Trophoblast cell (in vitro differentiated cells and primary cell): ENCODE results near the gene ZNF322. TPM values are rescaled to one million over a fixed set of nuclear protein-coding genes. Genes with fewer than 3 reads are reported as not detected.
"Not testable (repeated sequence)": the region's sequence is repeated elsewhere in the genome, so short reads cannot be mapped to it uniquely, and the experiment has no call there.

Experiments
- DNase-seq, 2 donors: peaks; one replicate each; pipeline ENCODE4 v3.0.0-alpha.2; 2016
- H2AFZ ChIP-seq: 2 replicates; pipeline ENCODE4 v1.6.1; 2013; ENCODE audit warnings: low read length, moderate library complexity, mild to moderate bottlenecking; ENCODE audit not compliant: insufficient read depth, poor library complexity
- H2AK5ac ChIP-seq: 2 replicates; pipeline ENCODE4 v1.6.1; 2013; ENCODE audit warnings: mild to moderate bottlenecking, low read length
- H2BK120ac ChIP-seq: 2 replicates; pipeline ENCODE4 v1.6.1; 2013; ENCODE audit warnings: low read length, mild to moderate bottlenecking, moderate library complexity; ENCODE audit not compliant: insufficient read depth, poor library complexity
- H2BK12ac ChIP-seq: 2 replicates; pipeline ENCODE4 v1.6.1; 2013; ENCODE audit warnings: mild to moderate bottlenecking, low read length, moderate library complexity
- H2BK5ac ChIP-seq: 2 replicates; pipeline ENCODE4 v1.6.1; 2013; ENCODE audit warnings: low read length, low read depth, moderate library complexity, mild to moderate bottlenecking; ENCODE audit not compliant: poor library complexity
- H3K14ac ChIP-seq: 2 replicates; pipeline ENCODE4 v1.6.1; 2013; ENCODE audit warnings: mild to moderate bottlenecking, low read length
- H3K18ac ChIP-seq: 2 replicates; pipeline ENCODE4 v1.6.1; 2013; ENCODE audit warnings: mild to moderate bottlenecking, low read length
- H3K23ac ChIP-seq: 2 replicates; pipeline ENCODE4 v1.6.1; 2013; ENCODE audit warnings: low read length
- H3K27ac ChIP-seq: 2 replicates; pipeline ENCODE4 v1.5.1; 2013; ENCODE audit warnings: low read depth, mild to moderate bottlenecking, inconsistent platforms, low read length, moderate library complexity
- H3K27me3 ChIP-seq: 2 replicates; pipeline ENCODE4 v1.6.1; 2013; ENCODE audit warnings: inconsistent platforms, mild to moderate bottlenecking, low read length, moderate library complexity; ENCODE audit not compliant: insufficient read depth
- H3K36me3 ChIP-seq, 2 experiments: 1 replicate in 1 of 2; 2 replicates in 1 of 2; pipeline ENCODE4 v1.6.1; 2013; ENCODE audit warnings: low read length in 2 of 2, mild to moderate bottlenecking in 2 of 2, moderate library complexity in 1 of 2; ENCODE audit not compliant: insufficient read depth in 2 of 2, control insufficient read depth in 1 of 2
- H3K4ac ChIP-seq: 2 replicates; pipeline ENCODE4 v1.6.1; 2013; ENCODE audit warnings: low read depth, mild to moderate bottlenecking, low read length, moderate library complexity
- H3K4me1 ChIP-seq, 2 experiments: 1 replicate in 1 of 2; 2 replicates in 1 of 2; pipeline ENCODE4 v1.6.1; 2013; ENCODE audit warnings: low read length in 2 of 2, mild to moderate bottlenecking in 2 of 2, moderate library complexity in 1 of 2; ENCODE audit not compliant: insufficient read depth in 2 of 2, control insufficient read depth in 1 of 2
- H3K4me2 ChIP-seq: 2 replicates; pipeline ENCODE4 v1.6.1; 2013; ENCODE audit warnings: inconsistent platforms, mild to moderate bottlenecking, low read length, moderate library complexity
- H3K4me3 ChIP-seq: 2 replicates; pipeline ENCODE4 v1.5.1; 2013; ENCODE audit warnings: mild to moderate bottlenecking, low read depth, low read length, inconsistent platforms
- H3K79me1 ChIP-seq: one replicate; pipeline ENCODE4 v1.6.1; 2013; ENCODE audit warnings: low read length
- H3K79me2 ChIP-seq: 2 replicates; pipeline ENCODE4 v1.6.1; 2013; ENCODE audit warnings: low read length, mild to moderate bottlenecking; ENCODE audit not compliant: control insufficient read depth, insufficient read depth, poor library complexity
- H3K9ac ChIP-seq: 2 replicates; pipeline ENCODE4 v1.6.1; 2013; ENCODE audit warnings: mild to moderate bottlenecking, low read length
- H3K9me3 ChIP-seq: 2 replicates; pipeline ENCODE4 v1.6.1; 2013; ENCODE audit warnings: low read depth, mild to moderate bottlenecking, control low read depth, inconsistent platforms, low read length; ENCODE audit not compliant: insufficient read depth
- H4K12ac ChIP-seq: 2 replicates; pipeline ENCODE4 v1.6.1; 2013; ENCODE audit warnings: low read depth, mild to moderate bottlenecking, low read length, moderate library complexity
- H4K8ac ChIP-seq: 2 replicates; pipeline ENCODE4 v1.6.1; 2013; ENCODE audit warnings: low read depth, mild to moderate bottlenecking, low read length, moderate library complexity
- H4K91ac ChIP-seq: one replicate; pipeline ENCODE4 v1.6.1; 2013; ENCODE audit warnings: low read depth, mild to moderate bottlenecking, low read length, moderate library complexity
- WGBS: extraction: QIAGEN DNeasy Blood & Tissue Kit; methylation state at CpG from one replicate; pipeline ENCODE4 v1.1.7; 2013; ENCODE audit warnings: missing lambda C conversion rate; ENCODE audit not compliant: insufficient read length, insufficient coverage; ENCODE audit errors: extremely low coverage; 5-methylcytosine and 5-hydroxymethylcytosine counted together
- polyA plus RNA-seq: library from polyadenylated mRNA; stranded (reverse); fragments of 200-250 nt; gene quantifications from 2 replicates; pipeline ENCODE4 v1.2.3, GENCODE V29; 2013

The ZNF322 gene, protein sequence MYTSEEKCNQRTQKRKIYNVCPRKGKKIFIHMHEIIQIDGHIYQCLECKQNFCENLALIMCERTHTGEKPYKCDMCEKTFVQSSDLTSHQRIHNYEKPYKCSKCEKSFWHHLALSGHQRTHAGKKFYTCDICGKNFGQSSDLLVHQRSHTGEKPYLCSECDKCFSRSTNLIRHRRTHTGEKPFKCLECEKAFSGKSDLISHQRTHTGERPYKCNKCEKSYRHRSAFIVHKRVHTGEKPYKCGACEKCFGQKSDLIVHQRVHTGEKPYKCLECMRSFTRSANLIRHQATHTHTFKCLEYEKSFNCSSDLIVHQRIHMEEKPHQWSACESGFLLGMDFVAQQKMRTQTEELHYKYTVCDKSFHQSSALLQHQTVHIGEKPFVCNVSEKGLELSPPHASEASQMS
- 11.0 and 11.2 TPM in 2 replicates for polyA plus RNA-seq

DNA sequence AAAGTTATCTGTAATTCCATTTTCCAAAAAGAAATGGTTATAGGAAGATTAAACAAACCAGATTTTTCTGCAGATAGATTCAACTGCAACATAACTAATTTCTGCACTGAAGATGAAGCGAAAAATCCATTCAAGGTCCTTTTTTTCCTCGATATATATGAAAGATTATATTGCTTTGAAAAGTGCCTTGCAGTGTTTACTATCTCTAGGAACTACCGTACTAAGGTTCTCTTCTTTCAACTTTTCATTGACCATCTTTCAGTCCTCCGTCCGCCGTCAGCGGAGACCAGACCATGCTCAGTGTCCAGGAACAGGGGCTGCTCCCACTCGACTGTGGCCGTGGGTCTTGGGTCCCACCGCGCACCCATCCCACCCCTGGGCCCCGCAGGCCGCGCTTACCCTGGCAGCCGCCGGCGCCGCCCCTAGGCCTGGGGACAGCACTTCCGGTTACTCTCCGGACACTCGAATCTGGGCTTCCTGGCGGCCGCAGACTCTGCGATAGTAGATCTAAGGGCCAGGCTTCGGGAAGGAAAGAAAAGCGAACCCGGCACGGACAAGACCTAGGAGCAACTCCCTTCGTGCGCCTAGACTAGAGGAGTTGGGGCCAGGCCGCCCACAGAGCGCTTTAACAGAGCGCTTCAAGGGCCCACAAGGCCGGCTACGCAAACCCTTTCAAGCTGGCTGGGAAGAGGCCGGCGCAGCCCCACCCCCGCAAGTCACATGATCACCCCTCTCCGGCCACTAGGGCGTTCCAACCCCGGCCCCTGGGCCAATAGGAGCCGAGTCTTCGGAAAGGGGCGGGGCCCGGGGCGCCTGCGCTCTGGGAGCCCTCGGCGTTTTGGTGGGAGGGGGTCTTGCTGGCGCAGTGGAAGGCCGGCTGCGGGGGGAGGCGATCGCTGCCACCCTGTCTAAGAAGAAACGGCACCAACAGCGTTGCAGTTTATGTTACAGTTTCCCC lies at the start of gene ZNF322:
Gene ZNF322, minus strand, starts transcription at position 705 of the 958 bp plus-strand sequence. CDS start 21,193 bp downstream, outside the sequence.
- no CpG with 5 or more reads among the region's 56 CpGs for WGBS
- peak within 1 kb of the TSS; percentile 89 for H2AFZ ChIP-seq
- no peaks in the 10 kb centered on the region for H3K27me3 ChIP-seq
- peaks cover 0 to 3% of the 10 kb centered on the region in 2 experiments for H3K36me3 ChIP-seq
- peaks cover 0 to 2% of the 10 kb centered on the region in 2 experiments for H3K4me1 ChIP-seq
- no peak within 1 kb of the TSS for H3K23ac ChIP-seq
- H2BK120ac ChIP-seq, result no peak within 1 kb of the TSS
- H3K4me3 ChIP-seq, result peak within 1 kb of the TSS; percentile 85
- H3K9ac ChIP-seq, result peak within 1 kb of the TSS; percentile 79
- no peak within 1 kb of the TSS for H2BK12ac ChIP-seq
- peak within 1 kb of the TSS; percentile 39 for H4K91ac ChIP-seq
- H3K27ac ChIP-seq, result peak within 1 kb of the TSS; percentile 59
- peak within 1 kb of the TSS; percentile 89 for H3K4me2 ChIP-seq
- H3K79me2 ChIP-seq, result peaks cover 1% of the 10 kb centered on the region
- peak within 1 kb of the TSS; percentile 70 for H4K12ac ChIP-seq
- DNase-seq, result peak; percentile 94 to 95
- H2AK5ac ChIP-seq, result no peak within 1 kb of the TSS
- H3K14ac ChIP-seq, result peak within 1 kb of the TSS; percentile 83
- H3K18ac ChIP-seq, result peak within 1 kb of the TSS; percentile 88
- peak within 1 kb of the TSS; percentile 57 for H3K4ac ChIP-seq
- H3K9me3 ChIP-seq, result no peaks in the 10 kb centered on the region
- H4K8ac ChIP-seq, result peak within 1 kb of the TSS; percentile 82
- peaks cover 7% of the 10 kb centered on the region for H3K79me1 ChIP-seq
- peak within 1 kb of the TSS; percentile 41 for H2BK5ac ChIP-seq

DNA sequence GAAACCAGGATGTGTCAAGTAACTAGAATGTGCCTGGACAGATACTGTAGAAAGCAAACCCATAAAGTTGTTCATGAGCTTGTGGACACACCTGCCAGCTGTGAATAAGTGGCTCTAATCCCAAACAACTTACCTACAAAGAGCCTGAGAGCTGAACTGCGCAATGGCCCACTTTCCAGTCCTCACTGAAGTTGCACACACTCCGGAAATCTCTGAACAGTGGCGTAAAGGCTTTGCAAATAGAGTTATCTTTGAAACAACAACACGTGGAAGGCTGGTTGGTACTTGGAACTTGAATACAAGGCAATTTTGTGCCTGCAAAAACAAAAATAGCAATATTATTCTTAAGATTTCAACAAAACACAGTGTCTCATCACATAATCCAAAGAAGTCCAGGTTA lies 46.2 kb upstream of the ZNF322 start:
- not testable (repeated sequence) for H4K12ac ChIP-seq, H3K23ac ChIP-seq, H4K8ac ChIP-seq, H3K9ac ChIP-seq, H2AK5ac ChIP-seq, H2BK5ac ChIP-seq, H3K4ac ChIP-seq, H3K4me3 ChIP-seq, H3K4me2 ChIP-seq, H3K9me3 ChIP-seq, H3K27me3 ChIP-seq, H3K36me3 ChIP-seq, H3K79me2 ChIP-seq, H3K27ac ChIP-seq, H2BK12ac ChIP-seq, H3K14ac ChIP-seq, H3K79me1 ChIP-seq, H3K4me1 ChIP-seq, H2AFZ ChIP-seq, DNase-seq, H4K91ac ChIP-seq, H2BK120ac ChIP-seq, H3K18ac ChIP-seq
- WGBS, result no CpG with 5 or more reads among the region's 4 CpGs

DNA sequence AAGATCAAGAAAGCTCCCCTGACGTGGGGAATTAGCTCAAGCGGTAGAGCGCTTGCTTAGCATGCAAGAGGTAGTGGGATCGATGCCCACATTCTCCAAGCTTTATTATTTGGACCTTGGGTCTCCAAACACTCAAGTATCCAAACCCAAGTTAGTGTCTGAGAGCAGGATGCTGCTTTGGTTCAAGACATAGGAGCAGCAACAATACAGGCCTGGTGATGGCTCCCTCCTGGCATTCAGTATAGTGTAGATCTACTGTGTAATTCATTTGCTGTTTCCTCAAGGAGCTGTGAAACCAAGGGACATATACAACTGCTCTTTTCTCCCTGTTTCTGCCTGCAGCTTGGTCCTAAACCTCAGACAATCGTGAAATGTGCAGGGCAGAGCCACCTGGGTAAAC lies 45.8 kb upstream of the ZNF322 start:
- not testable (repeated sequence) for H2AK5ac ChIP-seq, DNase-seq, H3K4me2 ChIP-seq, H3K4me1 ChIP-seq, H3K23ac ChIP-seq, H3K9me3 ChIP-seq, H2BK120ac ChIP-seq, H4K8ac ChIP-seq, H3K4me3 ChIP-seq, H3K27ac ChIP-seq, H2BK5ac ChIP-seq, H3K79me1 ChIP-seq, H4K91ac ChIP-seq, H3K4ac ChIP-seq, H3K27me3 ChIP-seq, H3K9ac ChIP-seq, H2BK12ac ChIP-seq, H3K79me2 ChIP-seq, H3K18ac ChIP-seq, H4K12ac ChIP-seq, H3K14ac ChIP-seq, H2AFZ ChIP-seq, H3K36me3 ChIP-seq
- whole genome bisulfite sequencing, result no CpG with 5 or more reads among the region's 5 CpGs

DNA sequence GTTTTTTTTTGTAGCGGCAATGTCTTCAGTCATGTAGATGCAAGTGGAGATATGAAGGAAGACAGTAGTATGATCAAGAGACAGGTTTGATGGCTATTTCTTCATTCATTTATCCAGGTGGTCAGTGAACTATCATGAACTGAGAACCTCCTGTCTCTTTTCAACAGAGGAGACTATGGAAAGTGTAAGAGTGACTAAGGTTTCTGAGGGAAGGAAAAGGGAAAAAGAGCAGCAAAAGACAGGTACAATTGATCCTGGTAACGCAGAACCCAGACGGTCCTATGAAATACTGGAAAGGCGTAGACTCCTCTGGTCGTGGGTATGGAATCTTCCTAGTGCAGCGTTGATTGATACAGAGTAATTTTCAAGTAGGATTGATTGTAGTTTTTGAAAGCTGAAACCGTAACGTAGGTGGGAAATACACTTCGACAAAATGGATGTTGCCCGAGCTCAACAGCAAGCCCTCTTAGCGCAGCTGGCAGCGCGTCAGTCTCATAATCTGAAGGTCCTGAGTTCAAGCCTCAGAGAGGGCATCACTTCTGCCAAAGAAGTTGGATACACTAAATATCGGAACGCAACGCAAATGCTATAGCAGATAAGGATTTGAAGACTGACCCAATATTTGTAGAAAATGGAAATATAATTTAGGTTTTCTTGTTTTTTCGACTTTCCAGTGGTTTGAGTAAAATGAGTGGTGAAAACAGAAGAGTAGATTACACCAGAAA lies 41.6 kb upstream of the ZNF322 start:
- H3K79me1 ChIP-seq, H3K23ac ChIP-seq, H2BK5ac ChIP-seq, H3K27ac ChIP-seq, H3K4me3 ChIP-seq, H2AK5ac ChIP-seq, H4K8ac ChIP-seq, H3K18ac ChIP-seq, H2BK12ac ChIP-seq, H3K36me3 ChIP-seq, H2AFZ ChIP-seq, H3K27me3 ChIP-seq, H2BK120ac ChIP-seq, H4K12ac ChIP-seq, H3K4me1 ChIP-seq, H3K9ac ChIP-seq, H3K9me3 ChIP-seq, H3K79me2 ChIP-seq, H3K4me2 ChIP-seq, H4K91ac ChIP-seq, H3K14ac ChIP-seq, DNase-seq, H3K4ac ChIP-seq: not testable (repeated sequence)
- WGBS, result no CpG with 5 or more reads among the region's 17 CpGs
